HepG2 (cell line): Measurements from ENCODE around the gene ZNF382. TPM values are rescaled to one million over a fixed set of nuclear protein-coding genes. Genes with fewer than 3 reads are reported as not detected.

Source experiments
- CREBL2 ChIP-seq: sonication (generic); formaldehyde crosslinking; IDR thresholded peaks from 2 replicates; pipeline ENCODE4 v1.8.1; 2023; ENCODE audit warnings: missing genetic modification reagents, mild to moderate bottlenecking, borderline replicate concordance
- DDIT3 ChIP-seq: sonication (generic); formaldehyde crosslinking; IDR thresholded peaks from 2 replicates; pipeline ENCODE4 v1.4.0; 2020; ENCODE audit warnings: mild to moderate bottlenecking, missing genetic modification reagents
- ELK4 ChIP-seq: sonication (generic); formaldehyde crosslinking; IDR thresholded peaks from 2 replicates; pipeline ENCODE4 v1.9.0; 2021; ENCODE audit warnings: missing genetic modification reagents, borderline replicate concordance
- EP300 ChIP-seq, 3 experiments: sonication (generic) in 1 of 3; formaldehyde crosslinking in 1 of 3; IDR thresholded peaks; 2 replicates each; pipeline versions ENCODE4 v1.5.1 to v1.6.1; 2011 to 2020; ENCODE audit warnings: low read depth in 2 of 3, low read length in 2 of 3, borderline replicate concordance in 1 of 3, improper control_type of control experiment in 1 of 3, mild to moderate bottlenecking in 1 of 3, missing genetic modification reagents in 1 of 3, moderate library complexity in 1 of 3
- GPN1 ChIP-seq: sonication (generic); formaldehyde crosslinking; IDR thresholded peaks from 2 replicates; pipeline ENCODE4 v1.5.1; 2020; ENCODE audit warnings: missing genetic modification reagents, borderline replicate concordance
- KLF13 ChIP-seq: sonication (generic); formaldehyde crosslinking; IDR thresholded peaks from 2 replicates; pipeline ENCODE4 v1.4.0; 2020; ENCODE audit warnings: mild to moderate bottlenecking, missing genetic modification reagents
- MAX ChIP-seq: IDR thresholded peaks from 2 replicates; pipeline ENCODE4 v1.6.1; 2012; ENCODE audit warnings: inconsistent platforms
- NCOA1 ChIP-seq: sonication (generic); formaldehyde crosslinking; IDR thresholded peaks from 2 replicates; pipeline ENCODE4 v1.9.0; 2021; ENCODE audit warnings: missing genetic modification reagents
- NFIB ChIP-seq: sonication (generic); formaldehyde crosslinking; IDR thresholded peaks from 2 replicates; pipeline ENCODE4 v1.9.0; 2021; ENCODE audit warnings: missing genetic modification reagents, mild to moderate bottlenecking, borderline replicate concordance
- NFYB ChIP-seq: sonication (generic); formaldehyde crosslinking; IDR thresholded peaks from 2 replicates; pipeline ENCODE4 v1.4.0; 2020; ENCODE audit warnings: missing genetic modification reagents
- TEAD2 ChIP-seq: sonication (generic); formaldehyde crosslinking; IDR thresholded peaks from 2 replicates; pipeline ENCODE4 v1.9.0; 2021; ENCODE audit warnings: missing genetic modification reagents
- TERF1 ChIP-seq: sonication (generic); formaldehyde crosslinking; IDR thresholded peaks from 2 replicates; pipeline ENCODE4 v1.8.0; 2022; ENCODE audit warnings: mild to moderate bottlenecking, missing genetic modification reagents, moderate library complexity
- TFDP1 ChIP-seq: IDR thresholded peaks from 2 replicates; pipeline ENCODE4 v1.6.1; 2016; ENCODE audit warnings: missing compliant biosample characterization, missing genetic modification reagents, borderline replicate concordance
- ZFX ChIP-seq: sonication (generic); formaldehyde crosslinking; IDR thresholded peaks from 2 replicates; pipeline ENCODE4 v1.4.0; 2020; ENCODE audit warnings: mild to moderate bottlenecking, low read depth, missing genetic modification reagents, moderate library complexity
- ZIK1 ChIP-seq: sonication (generic); formaldehyde crosslinking; IDR thresholded peaks from 2 replicates; pipeline ENCODE4 v1.5.0; 2020; ENCODE audit warnings: mild to moderate bottlenecking, low read depth, missing genetic modification reagents, borderline replicate concordance
- ZKSCAN1 ChIP-seq: fragments of 150-350 bp; IDR thresholded peaks from 2 replicates; pipeline ENCODE4 v1.6.1; 2014; ENCODE audit warnings: low read length
- ZNF160 ChIP-seq: sonication (generic); formaldehyde crosslinking; IDR thresholded peaks from 2 replicates; pipeline ENCODE4 v1.8.0; 2022; ENCODE audit warnings: mild to moderate bottlenecking, inconsistent platforms, missing genetic modification reagents
- ZNF230 ChIP-seq: sonication (generic); formaldehyde crosslinking; IDR thresholded peaks from 2 replicates; pipeline ENCODE4 v1.4.0; 2020; ENCODE audit warnings: mild to moderate bottlenecking, missing genetic modification reagents
- ZNF567 ChIP-seq: sonication (generic); formaldehyde crosslinking; IDR thresholded peaks from 2 replicates; pipeline ENCODE4 v1.8.1; 2023; ENCODE audit warnings: mild to moderate bottlenecking, missing genetic modification reagents, borderline replicate concordance
- ZNF720 ChIP-seq: sonication (generic); formaldehyde crosslinking; IDR thresholded peaks from 2 replicates; pipeline ENCODE4 v1.4.0; 2020; ENCODE audit warnings: missing genetic modification reagents
- ZNF768 ChIP-seq: sonication (generic); formaldehyde crosslinking; IDR thresholded peaks from 2 replicates; pipeline ENCODE4 v1.4.0; 2020; ENCODE audit warnings: missing genetic modification reagents
- ZNF777 ChIP-seq: sonication (generic); formaldehyde crosslinking; IDR thresholded peaks from 2 replicates; pipeline ENCODE4 v1.4.0; 2020; ENCODE audit warnings: missing genetic modification reagents
- ZSCAN5A ChIP-seq: sonication (generic); formaldehyde crosslinking; IDR thresholded peaks from 2 replicates; pipeline ENCODE4 v1.8.0; 2022; ENCODE audit warnings: mild to moderate bottlenecking, missing genetic modification reagents, borderline replicate concordance
- polyA plus RNA-seq, 8 experiments: library from polyadenylated mRNA; depleted of rRNA in 3 of 8; stranded (reverse) in 7 of 8; unstranded in 1 of 8; fragments of >200 nt; fragmentation: Illumina TruSeq in 4 of 8; extraction: Trizol in 4 of 8; gene quantifications; 2 replicates each; pipeline versions ENCODE4 v1.2.1 to v1.2.3, GENCODE V29; 2011 to 2016; ENCODE audit warnings: low read depth in 4 of 8, missing spikeins in 1 of 8, mixed read lengths in 1 of 8; ENCODE audit not compliant: insufficient read depth in 1 of 8
- total RNA-seq, 5 experiments: library from RNA; depleted of rRNA; stranded (reverse); fragments of >200 nt; fragmentation: Illumina TruSeq; extraction: Trizol; gene quantifications; 2 replicates each; pipeline ENCODE4 v1.2.3, GENCODE V29; 2016; ENCODE audit warnings: low read depth in 1 of 5

The ZNF382 gene
- total and polyA plus RNA-seq, 2 of the 13 experiments (the other 11 are each of a cell fraction or from before 2014, with no cell fraction given): 2.3 to 6.8 TPM

- TF ChIP-seq MAX (no peak; the same call in 1 of the 2 replicates), GPN1 (CRISPR knock-in tag) (no peak), ZNF777 (no peak), CREBL2 (CRISPR knock-in tag) (no peak), NFIB (no peak), ZNF768 (CRISPR knock-in tag) (no peak), EP300 (IDR thresholded peaks at IDR 0.05; ENCODE audit: low read depth in 2 of 2, low read length in 2 of 2) (no peak), EP300 (CRISPR knock-in tag; IDR thresholded peaks at IDR 0.05; ENCODE audit: borderline replicate concordance) (no peak), ELK4 (no peak), DDIT3 (no peak), TERF1 (CRISPR knock-in tag) (no peak), ZNF720 (CRISPR knock-in tag) (no peak), ZSCAN5A (no peak), NCOA1 (CRISPR knock-in tag) (no peak), KLF13 (CRISPR knock-in tag) (no peak), ZIK1 (CRISPR knock-in tag) (no peak), ZFX (peak; percentile 90), NFYB (CRISPR knock-in tag) (no peak), ZKSCAN1 (no peak), TFDP1 (CRISPR knock-in tag) (no peak), TEAD2 (CRISPR knock-in tag) (no peak), ZNF230 (CRISPR knock-in tag) (no peak), ZNF160 (CRISPR knock-in tag) (no peak), ZNF567 (CRISPR knock-in tag) (peak; percentile 14; the same call in 1 of the 2 replicates)
Measured at GRCh38 chr19:36605101-36605876, at the start of gene ZNF382 (continued).
